Measurements from ENCODE around the gene FCGR2B.
"Not testable (repeated sequence)": the region's sequence is repeated elsewhere in the genome, so short reads cannot be mapped to it uniquely, and the experiment has no call there.

- peak in 1 of 2 donors; percentile 24 for TF ChIP-seq CTCF (IDR thresholded peaks at IDR 0.05)
- not testable (repeated sequence) for TF ChIP-seq EP300 (IDR thresholded peaks at IDR 0.05)
These were observed 15.2 kb upstream of the FCGR2B start for GRCh38 chr1:161647507-161648360.

All from suprapubic skin (tissue), 3 donors.